Inflammatory macrophage treated with lipopolysaccharide for 4 hours (primary cell): ENCODE measurements around the gene ATP5PB.

Experiments
- DNase-seq: peaks from one replicate; pipeline ENCODE4 v3.0.0-alpha.2; 2020

Gene ATP5PB

GRCh38 chr1:111476214-111476613, 26.9 kb downstream of the ATP5PB start:
- no peak for DNase-seq

GRCh38 chr1:111476761-111477309, 27.6 kb downstream of the ATP5PB start:
- DNase-seq: peak; percentile 75

GRCh38 chr1:111480674-111481073, 31.4 kb downstream of the ATP5PB start:
- peak; percentile 56 for DNase-seq

GRCh38 chr1:111481387-111482221, 32.3 kb downstream of the ATP5PB start:
- peak; percentile 73 for DNase-seq

- DNase-seq: no peak
Observed at GRCh38 chr1:111483166-111483565, 33.9 kb downstream of the ATP5PB start.

- DNase-seq: peak; percentile 40
Observed at GRCh38 chr1:111483876-111484275, 34.6 kb downstream of the ATP5PB start.

- no peak for DNase-seq
Observed at GRCh38 chr1:111484391-111485026, 35.2 kb downstream of the ATP5PB start.

GRCh38 chr1:111486431-111486830, 37.2 kb downstream of the ATP5PB start:
- DNase-seq: no peak

GRCh38 chr1:111487133-111487532, 37.9 kb downstream of the ATP5PB start:
- peak; percentile 39 for DNase-seq

- no peak for DNase-seq
Observed at GRCh38 chr1:111488669-111489068, 39.4 kb downstream of the ATP5PB start.

- DNase-seq: peak; percentile 68
Observed at GRCh38 chr1:111489604-111490003, 40.3 kb downstream of the ATP5PB start.

- no peak for DNase-seq
Observed at GRCh38 chr1:111490220-111490619, 41.0 kb downstream of the ATP5PB start.

GRCh38 chr1:111491070-111491469, 41.8 kb downstream of the ATP5PB start:
- no peak for DNase-seq

GRCh38 chr1:111496398-111496797, 47.1 kb downstream of the ATP5PB start:
- DNase-seq: peak; percentile 36

- DNase-seq: peak; percentile 68
Observed at GRCh38 chr1:111497592-111497991, 48.3 kb downstream of the ATP5PB start.

- DNase-seq: no peak
Observed at GRCh38 chr1:111499026-111499785, 49.9 kb downstream of the ATP5PB start.

- DNase-seq: no peak
Observed at GRCh38 chr1:111501645-111502044, 52.4 kb downstream of the ATP5PB start.

- DNase-seq: peak; percentile 91
Observed at GRCh38 chr1:111503585-111504060, 54.4 kb downstream of the ATP5PB start, which contains the start of the genes ADORA3 and TMIGD3. Gene ADORA3 (minus strand): TSS chr1:111503633. CDS start chr1:111503354, 279 bp downstream. Gene TMIGD3 (minus strand): TSS chr1:111503633. CDS start chr1:111503354, 279 bp downstream.

GRCh38 chr1:111504097-111504496, 54.8 kb downstream of the ATP5PB start:
- no peak for DNase-seq

GRCh38 chr1:111505641-111506119, 56.4 kb downstream of the ATP5PB start:
- peak; percentile 83 for DNase-seq

GRCh38 chr1:111506561-111506960, 57.3 kb downstream of the ATP5PB start:
- no peak for DNase-seq

GRCh38 chr1:111507411-111508201, 58.3 kb downstream of the ATP5PB start:
- DNase-seq: peak; percentile 97
